GM10266 (cell line): ENCODE data around the gene PEX26.
A peak's percentile ranks its signal among the peaks of the same experiment; 100 is the strongest.

Experiments
- DNase-seq: peaks from one replicate; pipeline ENCODE4 v3.0.0; 2012; ENCODE audit errors: extremely low spot score
- TF ChIP-seq, protein P1 (sequence below): IDR thresholded peaks from 2 replicates; pipeline ENCODE4 v1.5.1; 2012; ENCODE audit warnings: mild to moderate bottlenecking, low read depth; ENCODE audit not compliant: control insufficient read depth, insufficient read depth; ENCODE audit errors: missing control alignments

PEX26 gene

DNA sequence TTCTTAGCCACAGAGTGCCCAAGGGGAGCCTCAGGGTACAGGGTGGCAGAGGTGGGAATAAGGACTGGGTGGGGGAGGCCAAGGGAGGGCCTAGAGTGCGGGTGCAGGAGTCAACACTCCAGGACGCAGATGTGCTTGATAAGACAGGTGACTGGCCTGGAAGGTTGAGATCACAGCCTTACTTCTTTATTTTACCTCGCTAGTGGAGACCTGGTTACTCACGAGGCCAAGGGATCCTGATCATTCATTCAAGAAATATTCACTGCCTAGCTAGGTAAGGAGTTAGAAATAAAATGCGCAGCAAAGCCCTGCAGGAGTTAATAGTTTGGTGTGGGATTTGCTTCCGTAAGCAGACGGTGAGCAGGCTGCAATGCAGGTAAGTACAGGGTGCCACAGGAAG is 13.2 kb upstream of the PEX26 start:
- TF ChIP-seq, protein P1, sequence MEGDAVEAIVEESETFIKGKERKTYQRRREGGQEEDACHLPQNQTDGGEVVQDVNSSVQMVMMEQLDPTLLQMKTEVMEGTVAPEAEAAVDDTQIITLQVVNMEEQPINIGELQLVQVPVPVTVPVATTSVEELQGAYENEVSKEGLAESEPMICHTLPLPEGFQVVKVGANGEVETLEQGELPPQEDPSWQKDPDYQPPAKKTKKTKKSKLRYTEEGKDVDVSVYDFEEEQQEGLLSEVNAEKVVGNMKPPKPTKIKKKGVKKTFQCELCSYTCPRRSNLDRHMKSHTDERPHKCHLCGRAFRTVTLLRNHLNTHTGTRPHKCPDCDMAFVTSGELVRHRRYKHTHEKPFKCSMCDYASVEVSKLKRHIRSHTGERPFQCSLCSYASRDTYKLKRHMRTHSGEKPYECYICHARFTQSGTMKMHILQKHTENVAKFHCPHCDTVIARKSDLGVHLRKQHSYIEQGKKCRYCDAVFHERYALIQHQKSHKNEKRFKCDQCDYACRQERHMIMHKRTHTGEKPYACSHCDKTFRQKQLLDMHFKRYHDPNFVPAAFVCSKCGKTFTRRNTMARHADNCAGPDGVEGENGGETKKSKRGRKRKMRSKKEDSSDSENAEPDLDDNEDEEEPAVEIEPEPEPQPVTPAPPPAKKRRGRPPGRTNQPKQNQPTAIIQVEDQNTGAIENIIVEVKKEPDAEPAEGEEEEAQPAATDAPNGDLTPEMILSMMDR, result no peak
- DNase-seq, result no peak

GRCh38 chr22:18065256-18065655 is 12.5 kb upstream of the PEX26 start:
- no peak for DNase-seq

DNA sequence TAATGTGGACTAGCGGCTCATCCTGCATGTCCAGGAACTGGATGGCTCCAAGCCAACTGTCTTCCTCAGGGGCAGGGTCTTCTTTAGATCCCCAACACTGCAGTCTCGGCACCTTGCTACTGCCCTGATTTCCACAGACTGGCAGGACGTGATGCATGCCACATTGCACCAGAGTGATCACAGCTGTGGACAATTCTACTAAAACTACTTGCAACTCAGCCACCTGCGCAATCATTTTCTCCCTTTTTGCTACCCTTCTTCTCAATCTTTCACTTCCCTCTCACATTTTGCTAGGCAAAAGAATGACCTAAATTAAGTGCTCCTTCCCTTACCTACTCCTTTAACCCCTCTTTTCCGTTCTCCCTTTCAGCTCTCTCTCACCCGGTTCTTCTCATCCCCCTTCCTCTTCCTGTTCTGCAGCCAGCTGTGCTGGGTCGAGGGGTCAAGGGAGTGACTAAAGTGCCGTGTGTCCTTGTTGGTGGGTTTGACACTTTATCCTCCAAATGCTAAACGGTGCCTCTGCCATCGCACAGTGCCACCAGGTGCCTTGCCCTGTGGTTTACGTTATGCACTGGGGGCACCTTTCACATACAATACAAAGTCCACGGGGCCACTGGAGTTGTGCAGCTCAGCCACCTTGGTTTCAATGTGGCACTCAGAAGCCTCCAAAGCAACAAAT is 11.5 kb upstream of the PEX26 start:
- DNase-seq, result no peak
- TF ChIP-seq, protein P1, result no peak

More at GRCh38 chr22:18065256-18065655, 12.5 kb upstream of the PEX26 start:
- TF ChIP-seq, protein P1, result peak; percentile 11

DNA sequence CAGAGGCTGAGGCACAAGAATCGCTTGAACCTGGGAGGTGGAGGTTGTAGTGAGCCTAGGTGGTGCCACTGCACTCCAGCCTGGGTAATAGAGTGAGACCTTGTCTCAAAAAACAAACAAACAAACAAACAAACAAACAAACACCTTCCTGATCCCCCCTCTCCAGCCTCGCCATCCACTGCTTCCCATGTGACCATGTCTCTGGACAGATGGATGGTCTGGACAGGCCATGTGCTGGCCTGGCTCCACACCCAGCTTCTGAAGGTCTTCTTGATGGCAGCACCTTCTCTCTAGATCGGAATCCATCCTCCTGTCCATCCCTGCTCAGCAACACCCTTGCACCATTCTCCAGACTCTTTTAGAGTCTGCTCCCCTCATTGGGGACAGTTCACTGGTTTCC is 10.7 kb upstream of the PEX26 start:
- TF ChIP-seq, protein P1, result no peak
- no peak for DNase-seq

- no peak for DNase-seq
- TF ChIP-seq, protein P1, result no peak
Measured at GRCh38 chr22:18067548-18068341, 10.0 kb upstream of the PEX26 start.

DNA sequence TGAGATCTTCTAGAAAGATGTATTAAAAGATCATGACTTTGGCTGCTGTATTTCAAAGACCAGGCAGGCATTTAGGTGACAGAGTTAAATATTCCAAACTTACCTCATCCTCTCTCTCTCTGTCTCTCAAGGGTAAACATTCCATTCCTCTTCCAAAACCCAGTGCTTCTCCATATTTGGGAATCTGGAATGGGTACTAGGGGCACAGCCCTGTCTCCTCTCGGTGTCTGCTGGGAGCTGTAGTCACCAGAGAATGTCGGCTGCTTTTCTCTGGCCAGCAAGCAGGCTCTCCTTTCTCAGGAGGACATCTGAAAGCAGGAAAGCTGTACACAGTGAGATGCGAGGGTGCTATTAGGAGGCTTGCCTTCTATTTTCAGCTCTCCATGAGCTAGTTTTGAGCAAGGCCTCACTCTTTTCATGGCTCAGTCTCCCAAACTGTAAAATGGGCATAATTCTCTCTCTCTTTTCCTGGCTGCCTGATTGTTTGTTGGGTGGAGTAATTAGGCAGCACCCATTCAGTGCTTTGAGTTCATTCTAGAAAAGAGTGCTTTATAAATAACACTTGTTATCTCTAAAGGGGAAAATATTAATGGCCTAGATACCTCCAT is 9.3 kb upstream of the PEX26 start:
- DNase-seq, result no peak
- TF ChIP-seq, protein P1, result no peak
